ENCODE measurements around the gene HYAL4. TPM values are rescaled to one million over a fixed set of nuclear protein-coding genes. Genes with fewer than 3 reads are reported as not detected.
A peak's percentile ranks its signal among the peaks of the same experiment; 100 is the strongest.
"Not testable (repeated sequence)": the region's sequence is repeated elsewhere in the genome, so short reads cannot be mapped to it uniquely, and the experiment has no call there.

Gene HYAL4
- total RNA-seq, 2 experiments from 2014 or later = not detected

DNA sequence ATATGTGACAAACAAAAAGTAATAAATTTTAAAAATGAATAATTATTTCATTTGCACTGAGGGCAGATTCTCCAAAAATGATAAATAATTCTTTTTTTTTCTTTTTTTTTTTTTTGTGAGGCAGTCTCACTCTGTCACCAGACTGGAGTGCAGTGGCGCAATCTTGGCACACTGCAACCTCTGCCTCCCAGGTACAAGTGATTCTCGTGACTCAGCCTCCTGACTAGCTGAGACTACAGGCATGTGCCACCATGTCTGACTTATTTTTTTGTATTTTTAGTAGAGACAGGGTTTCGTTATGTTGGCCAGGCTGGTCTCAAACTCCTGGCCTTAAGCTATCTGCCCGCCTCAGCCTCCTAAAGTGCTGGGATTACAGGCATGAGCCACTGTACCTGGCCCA lies 25.2 kb upstream of the HYAL4 start:
- ATAC-seq; H3K4me3 Mint-ChIP-seq; DNase-seq; H3K9me3 Mint-ChIP-seq (ENCODE audit: insufficient read depth); H3K4me1 Mint-ChIP-seq (ENCODE audit: low read depth); POLR2A ChIA-PET; H3K27ac Mint-ChIP-seq; H3K36me3 Mint-ChIP-seq (ENCODE audit: low read depth); H3K27me3 Mint-ChIP-seq (ENCODE audit: low read depth): not testable (repeated sequence)
- CTCF ChIA-PET = interaction anchor here (1.0 kb wide), 1 partner anchor 16 kb away, joined by 3 read pairs; no protein-coding TSS in a partner anchor

GRCh38 chr7:123820864-123821263 lies 24.1 kb upstream of the HYAL4 start:
- POLR2A ChIA-PET = no interaction called here
- no peak overlapping the region for H3K27ac Mint-ChIP-seq
- H3K4me3 Mint-ChIP-seq = no peak overlapping the region
- H3K9me3 Mint-ChIP-seq (ENCODE audit: insufficient read depth) = no peaks in the 10 kb centered on the region
- H3K36me3 Mint-ChIP-seq (ENCODE audit: low read depth) = no peaks in the 10 kb centered on the region
- peaks cover 2% of the 10 kb centered on the region for H3K27me3 Mint-ChIP-seq (ENCODE audit: low read depth)
- DNase-seq = no peak
- CTCF ChIA-PET = no interaction called here
- ATAC-seq = no peak
- peaks cover 9% of the 10 kb centered on the region for H3K4me1 Mint-ChIP-seq (ENCODE audit: low read depth)

GRCh38 chr7:123821320-123821719 lies 23.6 kb upstream of the HYAL4 start:
- Mint-ChIP-seq H3K36me3 (ENCODE audit: low read depth) (no peaks in the 10 kb centered on the region), H3K4me1 (ENCODE audit: low read depth) (peaks cover 9% of the 10 kb centered on the region), H3K4me3 (no peak overlapping the region), H3K27me3 (ENCODE audit: low read depth) (peaks cover 2% of the 10 kb centered on the region), H3K9me3 (ENCODE audit: insufficient read depth) (no peaks in the 10 kb centered on the region), H3K27ac (no peak overlapping the region)
- POLR2A ChIA-PET = no interaction called here
- no peak for ATAC-seq
- DNase-seq = no peak
- CTCF ChIA-PET = no interaction called here

- DNase-seq (peak; percentile 32), ATAC-seq (peak; percentile 47)
- Mint-ChIP-seq H3K9me3 (ENCODE audit: insufficient read depth) (no peaks in the 10 kb centered on the region), H3K4me1 (ENCODE audit: low read depth) (peaks cover 9% of the 10 kb centered on the region), H3K4me3 (no peak overlapping the region), H3K36me3 (ENCODE audit: low read depth) (no peaks in the 10 kb centered on the region), H3K27ac (no peak overlapping the region), H3K27me3 (ENCODE audit: low read depth) (peaks cover 5% of the 10 kb centered on the region)
- CTCF ChIA-PET = interaction anchor here (0.6 to 1.2 kb wide), 3 partner anchors 27 to 142 kb away, joined by 3 to 4 read pairs (median 3); partner anchors contain the start of gene WASL
- POLR2A ChIA-PET = no interaction called here
Observed at GRCh38 chr7:123823898-123824753, 20.8 kb upstream of the HYAL4 start.

DNA sequence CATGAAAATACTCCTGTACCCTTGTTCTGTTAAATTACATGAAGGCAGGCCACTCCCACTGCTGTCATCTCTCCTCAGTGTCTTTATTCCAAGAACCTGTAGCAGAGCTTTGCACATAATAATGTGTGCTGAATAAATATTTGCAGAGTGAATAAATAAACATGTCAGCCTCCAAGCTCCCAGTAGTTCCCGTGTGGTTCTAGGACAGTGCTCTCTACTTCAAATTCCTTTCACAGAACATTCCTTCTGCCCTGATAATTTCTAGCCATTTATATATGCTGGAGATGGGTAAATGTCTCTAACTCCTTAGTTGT lies 20.3 kb upstream of the HYAL4 start:
- ATAC-seq (no peak), DNase-seq (no peak)
- Mint-ChIP-seq H3K27ac (no peak overlapping the region), H3K4me3 (no peak overlapping the region), H3K4me1 (ENCODE audit: low read depth) (peaks cover 9% of the 10 kb centered on the region), H3K36me3 (ENCODE audit: low read depth) (no peaks in the 10 kb centered on the region), H3K9me3 (ENCODE audit: insufficient read depth) (no peaks in the 10 kb centered on the region), H3K27me3 (ENCODE audit: low read depth) (peaks cover 5% of the 10 kb centered on the region)
- POLR2A ChIA-PET = no interaction called here
- CTCF ChIA-PET = interaction anchor here (0.8 to 1.2 kb wide), 2 partner anchors 27 to 142 kb away, joined by 3 read pairs; no protein-coding TSS in a partner anchor

GRCh38 chr7:123828805-123829204 lies 16.2 kb upstream of the HYAL4 start:
- peaks cover 9% of the 10 kb centered on the region for H3K4me1 Mint-ChIP-seq (ENCODE audit: low read depth)
- CTCF ChIA-PET = no interaction called here
- ATAC-seq = no peak
- no peaks in the 10 kb centered on the region for H3K36me3 Mint-ChIP-seq (ENCODE audit: low read depth)
- H3K27ac Mint-ChIP-seq = no peak overlapping the region
- POLR2A ChIA-PET = no interaction called here
- no peaks in the 10 kb centered on the region for H3K9me3 Mint-ChIP-seq (ENCODE audit: insufficient read depth)
- H3K27me3 Mint-ChIP-seq (ENCODE audit: low read depth) = peaks cover 12% of the 10 kb centered on the region
- no peak for DNase-seq
- no peak overlapping the region for H3K4me3 Mint-ChIP-seq

- ATAC-seq = no peak
- Mint-ChIP-seq H3K4me1 (ENCODE audit: low read depth) (no peaks in the 10 kb centered on the region), H3K27ac (no peak overlapping the region), H3K9me3 (ENCODE audit: insufficient read depth) (no peaks in the 10 kb centered on the region), H3K27me3 (ENCODE audit: low read depth) (peaks cover 12% of the 10 kb centered on the region), H3K36me3 (ENCODE audit: low read depth) (no peaks in the 10 kb centered on the region), H3K4me3 (no peak overlapping the region)
- DNase-seq = no peak
- CTCF ChIA-PET = no interaction called here
- POLR2A ChIA-PET = no interaction called here
Observed at GRCh38 chr7:123836656-123837055, 8.3 kb upstream of the HYAL4 start.

GRCh38 chr7:123839106-123839505 lies 5.9 kb upstream of the HYAL4 start:
- H3K27ac Mint-ChIP-seq; POLR2A ChIA-PET; H3K9me3 Mint-ChIP-seq (ENCODE audit: insufficient read depth); H3K36me3 Mint-ChIP-seq (ENCODE audit: low read depth); H3K27me3 Mint-ChIP-seq (ENCODE audit: low read depth); DNase-seq; H3K4me3 Mint-ChIP-seq; CTCF ChIA-PET; H3K4me1 Mint-ChIP-seq (ENCODE audit: low read depth); ATAC-seq: not testable (repeated sequence)

DNA sequence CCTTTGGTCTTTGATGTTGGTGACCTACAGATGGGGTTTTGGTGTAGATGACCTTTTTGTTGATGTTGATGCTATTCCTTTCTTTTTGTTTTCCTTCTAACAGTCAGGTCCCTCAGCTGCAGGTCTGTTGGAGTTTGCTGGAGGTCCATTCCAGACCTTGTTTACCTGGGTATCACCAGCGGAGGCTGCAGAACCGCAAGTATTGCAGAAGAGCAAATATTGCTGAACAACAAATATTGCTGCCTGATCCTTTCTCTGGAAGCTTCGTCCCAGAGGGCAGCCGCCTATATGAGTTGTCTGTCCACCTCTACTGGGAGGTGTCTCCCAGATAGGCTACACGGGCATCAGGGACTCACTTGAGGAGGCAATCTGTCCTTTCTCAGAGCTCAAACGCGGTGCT lies 827 bp upstream of the HYAL4 start:
- H3K4me1 Mint-ChIP-seq (ENCODE audit: low read depth); H3K36me3 Mint-ChIP-seq (ENCODE audit: low read depth); CTCF ChIA-PET; DNase-seq; H3K4me3 Mint-ChIP-seq; POLR2A ChIA-PET; H3K27me3 Mint-ChIP-seq (ENCODE audit: low read depth); H3K27ac Mint-ChIP-seq; ATAC-seq; H3K9me3 Mint-ChIP-seq (ENCODE audit: insufficient read depth): not testable (repeated sequence)

DNA sequence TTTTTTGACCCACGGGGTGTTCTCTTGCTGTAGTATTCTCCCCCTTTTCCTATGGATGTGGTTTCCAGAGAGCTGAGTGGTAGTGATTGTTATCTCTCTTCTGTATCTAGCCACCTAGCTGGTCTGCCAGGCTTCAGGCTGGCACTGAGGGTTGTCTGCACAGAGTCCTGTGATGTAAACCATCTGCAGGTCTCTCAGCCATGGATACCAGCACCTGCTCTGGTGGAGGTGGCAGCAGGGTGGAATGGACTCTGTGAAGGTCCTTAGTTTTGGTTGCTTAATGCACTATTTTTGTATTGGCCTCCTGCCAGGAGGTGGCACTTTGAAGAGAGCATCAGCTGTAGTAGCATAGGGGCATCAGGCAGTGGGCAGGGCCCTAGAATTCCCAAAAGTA lies 851 bp downstream of the HYAL4 start:
- H3K27me3 Mint-ChIP-seq (ENCODE audit: low read depth) = peaks cover 3% of the 10 kb centered on the region
- no peaks in the 10 kb centered on the region for H3K36me3 Mint-ChIP-seq (ENCODE audit: low read depth)
- H3K9me3 Mint-ChIP-seq (ENCODE audit: insufficient read depth) = no peaks in the 10 kb centered on the region
- no peak for DNase-seq
- ChIA-PET CTCF (no interaction called here), POLR2A (no interaction called here)
- no peak overlapping the region for H3K4me3 Mint-ChIP-seq
- no peak for ATAC-seq
- H3K4me1 Mint-ChIP-seq (ENCODE audit: low read depth) = no peaks in the 10 kb centered on the region
- no peak overlapping the region for H3K27ac Mint-ChIP-seq

GRCh38 chr7:123846217-123846891 lies 1.4 kb downstream of the HYAL4 start:
- H3K4me3 Mint-ChIP-seq = no peak overlapping the region
- H3K27ac Mint-ChIP-seq = no peak overlapping the region
- H3K27me3 Mint-ChIP-seq (ENCODE audit: low read depth) = peaks cover 3% of the 10 kb centered on the region
- ATAC-seq = no peak
- no peaks in the 10 kb centered on the region for H3K36me3 Mint-ChIP-seq (ENCODE audit: low read depth)
- H3K4me1 Mint-ChIP-seq (ENCODE audit: low read depth) = no peaks in the 10 kb centered on the region
- ChIA-PET POLR2A (no interaction called here), CTCF (no interaction called here)
- DNase-seq = no peak
- no peaks in the 10 kb centered on the region for H3K9me3 Mint-ChIP-seq (ENCODE audit: insufficient read depth)

DNA sequence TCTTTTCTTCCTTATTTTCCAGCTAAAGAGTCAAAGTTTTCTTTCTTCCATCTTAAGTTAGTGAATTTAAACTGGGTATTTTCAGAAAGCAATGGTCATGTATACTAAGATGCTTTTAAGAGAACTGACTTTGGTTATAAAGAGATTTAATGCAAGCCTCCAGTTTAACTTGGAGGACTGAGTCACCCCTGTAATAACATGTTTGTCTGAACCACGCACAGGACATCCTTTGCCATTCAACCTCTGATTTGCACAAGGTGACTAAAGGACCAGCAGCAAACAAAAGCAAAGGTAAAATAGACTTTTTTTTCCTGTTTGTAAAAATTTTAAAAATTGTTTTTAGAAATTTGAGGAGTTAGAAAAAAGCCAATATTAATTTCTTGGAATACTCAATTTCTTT lies 2.9 kb downstream of the HYAL4 start:
- Mint-ChIP-seq H3K27me3 (ENCODE audit: low read depth) (peaks cover 5% of the 10 kb centered on the region), H3K36me3 (ENCODE audit: low read depth) (no peaks in the 10 kb centered on the region), H3K4me3 (no peak overlapping the region), H3K4me1 (ENCODE audit: low read depth) (no peaks in the 10 kb centered on the region), H3K9me3 (ENCODE audit: insufficient read depth) (no peaks in the 10 kb centered on the region), H3K27ac (no peak overlapping the region)
- CTCF ChIA-PET = no interaction called here
- no peak for ATAC-seq
- POLR2A ChIA-PET = no interaction called here
- DNase-seq = no peak

Measured in activated CD8-positive, alpha-beta T cell treated with anti-CD3 and anti-CD28 coated beads, Interleukin-2, amount 10 ng/mL, durations not matched to agents 7 days and 5 days (primary cell).